GM18861 (cell line): ENCODE results near the gene ATF2.
"Not testable (repeated sequence)": the region's sequence is repeated elsewhere in the genome, so short reads cannot be mapped to it uniquely, and the experiment has no call there.

Experiments
- ATAC-seq: cut with Tn5 transposase; IDR thresholded peaks from one replicate; pipeline ENCODE4 v1.9.1; 2021; ENCODE audit not compliant: unreplicated experiment

The ATF2 gene

GRCh38 chr2:175097297-175097696 lies 70.7 kb downstream of the ATF2 start:
- no peak for ATAC-seq

GRCh38 chr2:175084117-175084516 lies 83.9 kb downstream of the ATF2 start:
- ATAC-seq = not testable (repeated sequence)

- ATAC-seq = no peak
Measured at GRCh38 chr2:175080479-175080878, 87.5 kb downstream of the ATF2 start.

- no peak for ATAC-seq
Measured at GRCh38 chr2:175076272-175076671, 91.7 kb downstream of the ATF2 start.

GRCh38 chr2:175074478-175074877 lies 93.5 kb downstream of the ATF2 start:
- ATAC-seq = no peak

GRCh38 chr2:175068534-175068933 lies 99.5 kb downstream of the ATF2 start:
- no peak for ATAC-seq

- ATAC-seq = no peak
Measured at GRCh38 chr2:175066411-175066810, 101.6 kb downstream of the ATF2 start.

GRCh38 chr2:175064797-175065196 lies 103.2 kb downstream of the ATF2 start:
- ATAC-seq = no peak

- no peak for ATAC-seq
Measured at GRCh38 chr2:175063741-175064140, 104.3 kb downstream of the ATF2 start.

GRCh38 chr2:175062787-175063585 lies 105.0 kb downstream of the ATF2 start:
- ATAC-seq = no peak

GRCh38 chr2:175057078-175057685 lies 110.8 kb downstream of the ATF2 start:
- no peak for ATAC-seq

GRCh38 chr2:175055993-175056392 lies 112.0 kb downstream of the ATF2 start:
- no peak for ATAC-seq

- ATAC-seq = no peak
Measured at GRCh38 chr2:175054340-175054739, 113.7 kb downstream of the ATF2 start.

GRCh38 chr2:175049661-175050060 lies 118.3 kb downstream of the ATF2 start:
- no peak for ATAC-seq

GRCh38 chr2:175048275-175048674 lies 119.7 kb downstream of the ATF2 start:
- no peak for ATAC-seq

- ATAC-seq = no peak
Measured at GRCh38 chr2:175039490-175039889, 128.5 kb downstream of the ATF2 start.

- ATAC-seq = no peak
Measured at GRCh38 chr2:175039031-175039430, 129.0 kb downstream of the ATF2 start.

- ATAC-seq = no peak
Measured at GRCh38 chr2:175037941-175038340, 130.1 kb downstream of the ATF2 start.

GRCh38 chr2:175036582-175037018 lies 131.4 kb downstream of the ATF2 start:
- ATAC-seq = peak; percentile 66

- ATAC-seq = no peak
Measured at GRCh38 chr2:175035806-175036205, 132.2 kb downstream of the ATF2 start.

- ATAC-seq = no peak
Measured at GRCh38 chr2:175034716-175035115, 133.3 kb downstream of the ATF2 start.
